Fibroblast of lung (primary cell): ENCODE data around the gene KRT84. TPM values are rescaled to one million over a fixed set of nuclear protein-coding genes. Genes with fewer than 3 reads are reported as not detected.

Experiments
- DNase-seq, 2 donors: peaks; one replicate each; pipeline versions ENCODE4 v3.0.0 to v3.0.0-alpha.2; 2010; ENCODE audit warnings: low read depth in 2 of 2
- H2AFZ ChIP-seq: 2 replicates; pipeline ENCODE4 v1.5.1; 2012; ENCODE audit warnings: low read length, control low read depth, inconsistent platforms
- H3K27ac ChIP-seq: 2 replicates; pipeline ENCODE4 v1.5.1; 2011; ENCODE audit warnings: low read length, control low read depth; ENCODE audit not compliant: insufficient read depth
- H3K27me3 ChIP-seq: 2 replicates; pipeline ENCODE4 v1.5.1; 2011; ENCODE audit warnings: mild to moderate bottlenecking, low read length; ENCODE audit not compliant: control insufficient read depth, insufficient read depth
- H3K36me3 ChIP-seq: 2 replicates; pipeline ENCODE4 v1.5.1; 2011; ENCODE audit warnings: low read length; ENCODE audit not compliant: control insufficient read depth, insufficient read depth
- H3K4me1 ChIP-seq: 2 replicates; pipeline ENCODE4 v1.5.1; 2011; ENCODE audit warnings: low read length; ENCODE audit not compliant: control insufficient read depth, insufficient read depth; ENCODE audit errors: extremely low read depth
- H3K4me2 ChIP-seq: 2 replicates; pipeline ENCODE4 v1.5.1; 2011; ENCODE audit warnings: low read length, control low read depth; ENCODE audit not compliant: insufficient read depth; ENCODE audit errors: extremely low read depth
- H3K4me3 ChIP-seq, 4 experiments: fragments of 200-600 bp in 1 of 4; sonication (generic) in 1 of 4; replicated peaks in 1 of 4; 2 replicates each; pipeline ENCODE4 v1.5.1; 2011 to 2016; ENCODE audit warnings: low read length in 4 of 4, low read depth in 3 of 4, mild to moderate bottlenecking in 3 of 4, control low read depth in 2 of 4, inconsistent platforms in 1 of 4, mixed read lengths in 1 of 4; ENCODE audit not compliant: insufficient read depth in 1 of 4; ENCODE audit errors: control extremely low read depth in 1 of 4
- H3K79me2 ChIP-seq: 2 replicates; pipeline ENCODE4 v1.5.1; 2012; ENCODE audit warnings: mild to moderate bottlenecking, low read length, inconsistent platforms; ENCODE audit not compliant: control insufficient read depth, insufficient read depth
- H3K9ac ChIP-seq: 2 replicates; pipeline ENCODE4 v1.5.1; 2011; ENCODE audit warnings: mild to moderate bottlenecking, low read length, control low read depth; ENCODE audit not compliant: insufficient read depth
- H3K9me3 ChIP-seq: 2 replicates; pipeline ENCODE4 v1.5.1; 2012; ENCODE audit warnings: low read depth, low read length; ENCODE audit not compliant: control insufficient read depth, insufficient read depth
- H4K20me1 ChIP-seq: 2 replicates; pipeline ENCODE4 v1.5.1; 2011; ENCODE audit warnings: low read length; ENCODE audit not compliant: control insufficient read depth, insufficient read depth; ENCODE audit errors: extremely low read depth
- CTCF ChIP-seq, 2 donors: IDR thresholded peaks in 1 of 2; conservative IDR thresholded peaks in 1 of 2; 1 replicate in 1 of 2; 2 replicates in 1 of 2; pipeline ENCODE4 v1.5.1; 2011 to 2012; ENCODE audit warnings: low read length in 2 of 2, control low read depth in 1 of 2, inconsistent platforms in 1 of 2, low read depth in 1 of 2, mild to moderate bottlenecking in 1 of 2
- EZH2 ChIP-seq: IDR thresholded peaks from 2 replicates; pipeline ENCODE4 v1.5.1; 2012; ENCODE audit warnings: low read length, control low read depth, mild to moderate bottlenecking; ENCODE audit errors: missing control alignments
- polyA plus RNA-seq, 2 donors: library from polyadenylated mRNA; depleted of rRNA in 1 of 2; stranded (reverse) in 1 of 2; unstranded in 1 of 2; fragments of >200 nt; gene quantifications; 2 replicates each; pipeline ENCODE4 v1.2.1, GENCODE V29; 2011 to 2012; ENCODE audit warnings: missing spikeins in 1 of 2
- total RNA-seq: library from RNA; depleted of rRNA; stranded (reverse); fragments of >200 nt; gene quantifications from 2 replicates; pipeline ENCODE4 v1.2.1, GENCODE V29; 2014

Gene KRT84
- total and polyA plus RNA-seq, 2 donors (not counting 1 experiment from before 2014, with no cell fraction given) = not detected

DNA sequence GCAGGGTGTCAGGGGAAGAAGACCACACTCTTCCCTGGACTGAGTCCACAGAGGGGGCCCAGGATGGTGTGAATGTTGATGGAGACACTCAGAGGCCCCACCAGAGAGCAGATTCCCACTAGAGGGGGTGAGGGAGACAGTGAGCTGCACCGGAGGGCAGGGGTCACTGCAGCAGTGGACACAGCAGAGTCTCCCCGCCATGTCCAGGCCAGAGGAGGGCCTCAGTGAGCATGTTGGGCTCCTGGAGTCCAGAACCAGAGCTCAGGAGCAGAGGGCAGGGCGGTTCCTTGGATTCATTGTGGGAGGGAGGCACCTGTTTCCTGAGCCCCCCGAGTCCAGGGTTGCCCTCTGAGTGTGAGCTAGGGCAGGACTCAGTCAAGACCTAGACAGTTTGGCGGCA is 22.5 kb upstream of the KRT84 start:
- Histone ChIP-seq H3K4me2 (no peak overlapping the region), H2AFZ (no peak overlapping the region), H3K9me3 (no peaks in the 10 kb centered on the region)

GRCh38 chr12:52405922-52406385 is 20.5 kb upstream of the KRT84 start, which contains the start of gene KRT82:
TSS of gene KRT82 (minus strand) at chr12:52406335. CDS start at chr12:52406277, 58 bp downstream.
- DNase-seq = no peak
- H3K36me3 ChIP-seq = no peaks in the 10 kb centered on the region
- no peaks in the 10 kb centered on the region for H4K20me1 ChIP-seq
- H3K27me3 ChIP-seq = peaks cover 7% of the 10 kb centered on the region
- H3K4me2 ChIP-seq = no peak within 1 kb of the TSS
- H3K4me3 ChIP-seq = no peak within 1 kb of the TSS
- H3K9me3 ChIP-seq = no peaks in the 10 kb centered on the region
- H3K9ac ChIP-seq = no peak within 1 kb of the TSS
- TF ChIP-seq CTCF (conservative IDR thresholded peaks at IDR 0.05 in 1 of 2, IDR thresholded peaks at IDR 0.05 in 1 of 2; ENCODE audit: low read depth in 1 of 2, low read length in 2 of 2) (no peak), EZH2 (no peak)
- H3K4me1 ChIP-seq = no peaks in the 10 kb centered on the region
- no peaks in the 10 kb centered on the region for H3K79me2 ChIP-seq
- H3K27ac ChIP-seq = no peak within 1 kb of the TSS
- H2AFZ ChIP-seq = no peak within 1 kb of the TSS

More for the DNA sequence above, 22.5 kb upstream of the KRT84 start:
- no peaks in the 10 kb centered on the region for H4K20me1 ChIP-seq
- no peaks in the 10 kb centered on the region for H3K79me2 ChIP-seq
- no peak overlapping the region for H3K4me3 ChIP-seq
- H3K36me3 ChIP-seq = no peaks in the 10 kb centered on the region
- no peak overlapping the region for H3K9ac ChIP-seq
- no peaks in the 10 kb centered on the region for H3K4me1 ChIP-seq
- TF ChIP-seq EZH2 = no peak
- TF ChIP-seq CTCF (conservative IDR thresholded peaks at IDR 0.05 in 1 of 2, IDR thresholded peaks at IDR 0.05 in 1 of 2; ENCODE audit: low read depth in 1 of 2, low read length in 2 of 2) = no peak
- no peak for DNase-seq
- H3K27me3 ChIP-seq = peaks cover 7% of the 10 kb centered on the region
- H3K27ac ChIP-seq = no peak overlapping the region

DNA sequence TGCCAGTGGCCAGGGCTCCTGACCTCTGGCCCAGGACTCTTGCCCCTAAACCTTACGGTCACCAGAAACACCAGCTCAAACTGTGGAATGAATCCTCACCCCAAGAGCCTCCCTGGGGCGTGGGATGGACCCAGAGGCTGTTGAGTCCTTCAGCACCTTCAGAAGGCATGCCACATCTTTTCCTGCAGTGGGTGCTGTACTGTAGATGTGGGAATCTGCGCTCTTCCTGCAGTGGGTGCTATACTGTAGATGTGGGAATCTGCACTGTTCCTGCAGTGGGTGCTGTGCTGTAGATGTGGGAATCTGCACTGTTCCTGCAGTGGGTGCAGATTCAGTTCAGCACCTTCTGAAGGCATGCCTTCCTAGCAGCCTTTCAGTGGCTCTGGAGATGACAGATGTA is 19.5 kb upstream of the KRT84 start:
- no peak overlapping the region for H3K4me2 ChIP-seq
- no peaks in the 10 kb centered on the region for H3K79me2 ChIP-seq
- H3K9ac ChIP-seq = no peak overlapping the region
- H3K4me3 ChIP-seq = no peak overlapping the region
- H3K4me1 ChIP-seq = no peaks in the 10 kb centered on the region
- peaks cover 7% of the 10 kb centered on the region for H3K27me3 ChIP-seq
- H3K27ac ChIP-seq = no peak overlapping the region
- no peak for DNase-seq
- no peaks in the 10 kb centered on the region for H4K20me1 ChIP-seq
- no peak for TF ChIP-seq CTCF (conservative IDR thresholded peaks at IDR 0.05 in 1 of 2, IDR thresholded peaks at IDR 0.05 in 1 of 2; ENCODE audit: low read depth in 1 of 2, low read length in 2 of 2)
- TF ChIP-seq EZH2 = no peak
- H3K9me3 ChIP-seq = no peaks in the 10 kb centered on the region
- H2AFZ ChIP-seq = no peak overlapping the region
- no peaks in the 10 kb centered on the region for H3K36me3 ChIP-seq
